ENCODE measurements around the gene RBFOX2.

RBFOX2 gene

DNA sequence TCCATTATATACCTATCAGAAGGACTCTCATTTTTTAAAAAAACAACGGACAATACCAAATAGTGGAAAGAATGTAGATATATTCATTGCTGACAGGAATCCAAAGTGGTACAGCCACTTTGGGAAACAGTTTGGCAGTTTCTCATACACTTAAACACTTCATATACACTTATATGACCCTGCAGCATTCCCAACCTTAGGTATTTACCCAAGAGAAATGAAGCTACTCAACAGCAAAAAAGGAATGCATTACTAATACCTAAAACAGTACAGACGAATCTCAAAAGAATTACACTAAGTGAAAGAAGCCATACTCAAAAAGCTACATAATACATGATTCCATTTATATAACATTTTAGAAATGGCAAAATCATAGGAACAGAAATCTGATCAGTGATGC lies 51.5 kb downstream of the RBFOX2 start:
- DNase-seq (ENCODE audit: low read depth in 2 of 2, low spot score in 1 of 2), result no peak

- no peak for DNase-seq (ENCODE audit: low read depth in 2 of 2, low spot score in 1 of 2)
These were observed 55.2 kb downstream of the RBFOX2 start for GRCh38 chr22:35973388-35973787.

DNA sequence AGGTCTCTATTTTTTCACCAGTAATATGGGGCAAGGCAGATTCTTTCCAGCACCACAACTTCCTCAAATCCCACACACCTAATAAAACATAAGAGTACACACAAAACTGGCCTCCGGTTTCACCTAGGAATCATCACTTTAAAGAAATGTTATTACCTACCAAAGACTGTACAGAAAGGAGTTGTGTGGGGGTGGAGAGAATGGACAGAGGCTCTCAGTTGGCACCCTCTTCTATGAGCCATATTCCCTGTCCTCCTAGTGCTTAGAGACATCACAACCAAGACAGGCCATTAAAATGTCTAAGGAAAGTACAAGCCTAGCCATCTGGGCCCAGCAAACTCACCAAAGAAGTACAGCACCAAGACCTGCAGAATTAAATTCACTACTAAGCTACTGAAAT lies 56.1 kb downstream of the RBFOX2 start:
- no peak for DNase-seq (ENCODE audit: low read depth in 2 of 2, low spot score in 1 of 2)

DNA sequence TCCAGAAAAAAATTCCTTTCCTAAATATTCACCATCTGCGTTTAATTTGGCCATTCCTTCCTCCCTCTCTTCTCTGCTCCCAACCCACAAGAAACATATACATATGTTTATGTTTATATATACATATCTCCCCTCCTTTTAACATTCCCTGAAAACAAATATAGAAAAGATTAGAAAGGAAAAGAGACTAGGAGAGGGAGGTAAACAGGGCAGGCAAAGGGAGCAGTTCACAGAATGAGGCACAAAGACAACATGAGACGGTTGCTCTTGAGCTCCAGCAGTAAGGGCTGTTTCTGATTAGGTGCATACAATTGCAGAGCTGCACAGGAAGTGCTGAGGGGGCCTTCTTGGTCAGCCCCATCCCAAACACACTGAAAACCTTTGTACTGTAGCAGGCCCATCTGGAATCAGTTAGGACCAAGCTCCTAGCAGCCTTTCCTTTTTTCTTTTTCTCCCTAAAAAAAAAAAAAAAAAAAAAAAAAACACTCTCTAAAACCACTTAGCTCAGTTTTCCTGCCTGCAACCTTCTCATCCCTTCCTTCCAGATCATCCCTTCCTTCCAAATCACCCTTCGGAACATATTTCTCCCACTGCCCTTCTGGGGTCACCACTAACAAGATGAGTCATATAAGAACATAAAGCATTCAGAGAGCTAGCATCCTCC lies 57.0 kb downstream of the RBFOX2 start:
- DNase-seq (ENCODE audit: low read depth in 2 of 2, low spot score in 1 of 2), result no peak

- DNase-seq (ENCODE audit: low read depth in 2 of 2, low spot score in 1 of 2), result no peak
These were observed 57.8 kb downstream of the RBFOX2 start for GRCh38 chr22:35970616-35971455.

- DNase-seq (ENCODE audit: low read depth in 2 of 2, low spot score in 1 of 2), result no peak
These were observed 61.6 kb downstream of the RBFOX2 start for GRCh38 chr22:35967046-35967397.

DNA sequence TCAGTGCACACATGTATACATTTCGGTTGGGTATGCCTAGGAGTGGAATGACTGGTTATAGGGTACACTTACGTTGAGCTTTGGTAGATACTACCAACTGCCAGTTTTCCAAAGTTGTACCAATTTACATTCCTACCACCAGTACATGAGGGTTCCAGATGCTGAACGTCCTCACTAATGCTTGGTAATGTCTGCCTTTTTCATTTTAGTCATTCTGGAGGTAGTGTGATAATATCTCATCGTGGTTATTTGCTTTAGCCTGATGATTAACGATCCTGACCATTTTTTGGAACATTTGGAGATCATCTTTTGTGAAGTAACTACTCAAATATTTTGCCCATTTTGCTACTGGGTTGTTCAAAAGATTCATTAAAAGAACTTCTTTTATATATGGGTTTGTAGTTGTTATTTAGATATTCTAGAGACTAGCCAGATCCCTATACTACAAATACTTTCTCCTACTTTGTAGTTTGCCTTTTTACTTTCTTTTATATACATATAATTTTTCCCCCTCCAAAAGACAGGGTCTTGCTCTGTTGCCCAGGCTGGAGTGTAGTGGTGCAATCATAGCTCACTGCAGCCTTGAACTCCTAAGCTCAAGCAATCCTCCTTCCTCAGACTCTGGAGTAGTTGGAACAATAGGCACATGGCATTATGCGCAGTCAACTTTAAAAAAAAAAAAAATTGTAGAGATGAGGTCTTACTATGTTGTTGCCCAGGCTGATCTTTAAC lies 62.1 kb downstream of the RBFOX2 start:
- no peak for DNase-seq (ENCODE audit: low read depth in 2 of 2, low spot score in 1 of 2)

- DNase-seq (ENCODE audit: low read depth in 2 of 2, low spot score in 1 of 2), result no peak
These were observed 65.3 kb downstream of the RBFOX2 start for GRCh38 chr22:35963237-35963810.

DNA sequence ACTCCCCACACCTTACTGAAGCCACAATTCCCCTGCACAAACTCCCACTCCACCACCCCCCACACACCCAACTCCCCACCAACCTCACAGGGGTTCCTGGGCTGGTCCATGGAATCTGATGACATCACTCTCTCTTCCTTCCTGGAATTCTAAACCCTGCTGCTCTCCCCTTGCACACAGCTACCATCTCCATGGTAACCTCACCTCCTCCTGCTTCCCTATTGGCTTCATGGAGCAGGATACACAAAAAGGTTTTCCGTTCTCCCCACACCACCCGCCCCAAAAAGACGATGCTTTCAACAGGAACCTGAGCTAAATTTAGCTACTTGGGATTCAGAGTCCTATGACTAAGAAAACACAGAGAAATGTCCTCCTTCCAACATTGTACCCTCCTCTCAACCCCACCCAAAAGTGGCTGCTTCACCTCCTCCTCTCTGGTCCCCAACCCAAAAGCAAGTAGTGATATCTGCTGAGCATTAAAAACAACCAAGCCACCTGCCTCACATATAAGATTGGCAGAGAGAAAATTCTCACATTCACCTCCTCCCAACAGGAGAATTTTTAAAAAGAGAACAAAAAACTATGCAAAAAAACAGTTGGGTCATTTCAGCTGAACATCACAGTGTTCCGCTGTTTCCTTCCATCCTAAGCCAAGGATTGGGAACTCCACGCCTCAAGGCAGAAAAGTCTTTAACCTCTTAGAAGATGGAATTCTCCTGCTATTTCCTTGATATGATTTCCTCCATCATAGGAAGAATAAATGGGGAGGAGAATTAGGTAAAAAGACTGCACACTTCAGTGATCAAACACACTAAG lies 66.9 kb downstream of the RBFOX2 start:
- DNase-seq (ENCODE audit: low read depth in 2 of 2, low spot score in 1 of 2), result no peak

- no peak for DNase-seq (ENCODE audit: low read depth in 2 of 2, low spot score in 1 of 2)
These were observed 67.8 kb downstream of the RBFOX2 start for GRCh38 chr22:35960854-35961253.

GRCh38 chr22:35959121-35959800 lies 69.4 kb downstream of the RBFOX2 start:
- DNase-seq (ENCODE audit: low read depth in 2 of 2, low spot score in 1 of 2), result no peak

DNA sequence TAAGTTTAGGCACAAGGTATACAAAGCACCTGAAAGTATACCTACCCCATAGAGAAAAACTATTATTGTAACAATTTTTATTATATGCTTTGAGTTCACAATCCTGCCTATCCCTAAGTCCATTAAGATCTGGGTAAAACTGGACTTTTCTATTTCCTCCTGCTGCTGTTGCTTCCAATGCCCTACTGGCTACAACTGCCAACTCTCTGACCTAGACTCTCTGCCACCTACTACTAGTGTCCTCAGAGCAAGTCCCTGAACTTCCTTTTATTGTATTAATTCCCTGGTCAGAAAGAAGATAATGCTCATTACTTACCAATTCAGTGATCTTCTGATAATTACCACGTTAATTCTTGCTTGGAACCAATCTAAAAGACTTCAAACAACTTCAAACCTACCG lies 70.3 kb downstream of the RBFOX2 start:
- no peak for DNase-seq (ENCODE audit: low read depth in 2 of 2, low spot score in 1 of 2)

GRCh38 chr22:35957589-35957988 lies 71.0 kb downstream of the RBFOX2 start:
- DNase-seq (ENCODE audit: low read depth in 2 of 2, low spot score in 1 of 2), result no peak

GRCh38 chr22:35956850-35957249 lies 71.8 kb downstream of the RBFOX2 start:
- DNase-seq (ENCODE audit: low read depth in 2 of 2, low spot score in 1 of 2), result no peak

- DNase-seq (ENCODE audit: low read depth in 2 of 2, low spot score in 1 of 2), result no peak
These were observed 73.1 kb downstream of the RBFOX2 start for GRCh38 chr22:35955546-35955945.

DNA sequence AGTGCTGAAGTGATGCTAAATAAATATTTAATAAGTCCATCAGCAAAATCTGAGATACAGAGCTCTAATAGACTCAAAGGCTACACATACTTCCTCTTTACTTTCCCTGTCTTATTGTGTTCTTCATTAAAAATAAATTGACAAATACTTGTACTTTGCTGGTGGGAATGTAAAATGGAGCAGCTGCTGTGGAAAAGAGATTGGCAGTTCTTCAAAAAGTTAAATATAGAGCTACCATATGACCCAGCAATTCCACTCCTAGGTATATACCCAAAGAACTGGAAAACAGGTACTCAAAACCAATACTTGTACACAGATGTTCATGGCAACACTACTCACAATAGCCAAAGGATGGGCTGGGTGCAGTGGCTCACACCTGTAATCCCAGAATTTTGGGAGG lies 76.0 kb downstream of the RBFOX2 start:
- no peak for DNase-seq (ENCODE audit: low read depth in 2 of 2, low spot score in 1 of 2)

DNA sequence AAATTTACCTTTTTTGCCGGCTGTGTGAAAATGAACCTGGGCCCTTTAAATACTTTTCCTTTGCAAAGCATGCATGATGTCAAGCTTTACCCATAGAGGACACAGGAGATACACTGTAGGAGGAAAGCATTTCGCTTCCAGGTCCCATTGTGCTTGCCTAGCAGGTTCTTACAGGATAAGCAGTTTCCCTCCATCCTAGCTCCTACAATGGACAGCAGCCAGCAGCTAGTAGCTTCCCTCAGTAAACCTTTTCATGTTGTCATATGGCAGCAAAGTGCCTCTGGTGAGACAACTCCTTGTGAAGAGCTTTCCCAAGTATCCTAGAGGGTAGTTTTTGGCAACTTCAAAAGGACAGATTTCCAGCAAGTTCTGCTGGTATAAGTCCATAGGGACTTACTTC lies 78.4 kb downstream of the RBFOX2 start:
- no peak for DNase-seq (ENCODE audit: low read depth in 2 of 2, low spot score in 1 of 2)

DNA sequence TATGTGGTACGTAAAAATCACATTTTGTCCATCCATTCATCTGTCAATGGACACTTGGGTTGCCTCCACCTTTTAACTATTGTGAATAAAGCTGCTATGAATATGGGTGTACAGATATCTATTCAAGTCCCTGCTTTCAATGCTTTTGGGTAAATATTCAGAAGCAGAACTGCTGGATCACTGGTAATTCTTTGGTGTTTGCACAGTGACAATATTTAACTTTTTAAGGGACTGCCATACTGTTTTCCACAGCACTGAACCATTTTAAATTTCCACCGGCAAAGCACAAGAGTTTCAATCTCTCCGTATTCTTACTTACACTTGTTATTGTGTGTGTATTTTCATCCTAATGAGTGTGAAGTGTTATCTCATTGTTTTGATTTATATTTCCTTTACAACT lies 79.4 kb downstream of the RBFOX2 start:
- DNase-seq (ENCODE audit: low read depth in 2 of 2, low spot score in 1 of 2), result no peak

DNA sequence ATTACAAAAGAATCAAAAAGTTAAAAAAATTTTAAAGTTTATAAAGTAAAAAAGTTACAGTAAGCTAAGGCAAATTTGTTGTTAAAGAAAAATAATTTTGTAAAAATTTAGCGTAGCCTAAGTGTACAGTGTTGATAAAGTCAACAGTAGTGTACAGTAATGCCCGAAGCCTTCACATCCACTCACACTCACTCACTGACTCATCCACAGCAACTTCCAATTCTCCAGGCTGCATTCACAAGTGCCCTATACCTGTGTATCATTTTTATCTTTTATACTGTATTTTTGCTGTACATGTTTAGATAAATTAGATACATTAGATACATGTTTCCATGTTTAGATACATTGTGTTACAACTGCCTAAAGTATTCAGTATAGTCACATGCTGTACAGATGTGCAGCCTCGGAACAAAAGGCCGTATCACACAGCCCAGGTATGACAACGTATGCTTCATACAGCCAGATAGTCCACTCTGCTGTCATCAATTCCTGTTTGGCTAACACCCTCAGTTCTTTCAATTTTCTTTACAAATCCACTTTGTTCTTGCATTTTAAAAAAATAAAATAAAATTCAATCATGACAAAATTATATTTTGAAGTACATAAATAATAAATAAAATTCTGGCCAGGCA lies 80.7 kb downstream of the RBFOX2 start:
- no peak for DNase-seq (ENCODE audit: low read depth in 2 of 2, low spot score in 1 of 2)

- DNase-seq (ENCODE audit: low read depth in 2 of 2, low spot score in 1 of 2), result no peak
These were observed 84.2 kb downstream of the RBFOX2 start for GRCh38 chr22:35944458-35944857.

Data from stimulated activated CD8-positive, alpha-beta memory T cell treated with anti-CD3 and anti-CD28 coated beads, Interleukin-4, amount 100 ng/mL, for 1 hour (primary cell).